Fibroblast of pulmonary artery (primary cell): ENCODE measurements around the gene ZNF782.
A peak's percentile ranks its signal among the peaks of the same experiment; 100 is the strongest.
"Not testable (repeated sequence)": the region's sequence is repeated elsewhere in the genome, so short reads cannot be mapped to it uniquely, and the experiment has no call there.

ENCODE experiments used
- DNase-seq: peaks from one replicate; pipeline ENCODE4 v3.0.0-alpha.2; 2010; ENCODE audit warnings: low read depth
- H3K4me3 ChIP-seq: replicated peaks from 2 replicates; pipeline ENCODE4 v1.5.1; 2011; ENCODE audit warnings: low read depth, mild to moderate bottlenecking, control low read depth, low read length, moderate library complexity
- TF ChIP-seq, protein P1 (sequence below): IDR thresholded peaks from 2 replicates; pipeline ENCODE4 v1.5.1; 2011; ENCODE audit warnings: mild to moderate bottlenecking, control low read depth, low read length, inconsistent platforms; ENCODE audit errors: missing control alignments

The ZNF782 gene

GRCh38 chr9:96853781-96854650 lies at the start of gene ZNF782:
Gene ZNF782 (minus strand): TSS chr9:96854514. CDS start chr9:96851961, 2,553 bp downstream.
- peak within 1 kb of the TSS; percentile 85 for H3K4me3 ChIP-seq
- peak; percentile 95 for DNase-seq
- TF ChIP-seq, protein P1, sequence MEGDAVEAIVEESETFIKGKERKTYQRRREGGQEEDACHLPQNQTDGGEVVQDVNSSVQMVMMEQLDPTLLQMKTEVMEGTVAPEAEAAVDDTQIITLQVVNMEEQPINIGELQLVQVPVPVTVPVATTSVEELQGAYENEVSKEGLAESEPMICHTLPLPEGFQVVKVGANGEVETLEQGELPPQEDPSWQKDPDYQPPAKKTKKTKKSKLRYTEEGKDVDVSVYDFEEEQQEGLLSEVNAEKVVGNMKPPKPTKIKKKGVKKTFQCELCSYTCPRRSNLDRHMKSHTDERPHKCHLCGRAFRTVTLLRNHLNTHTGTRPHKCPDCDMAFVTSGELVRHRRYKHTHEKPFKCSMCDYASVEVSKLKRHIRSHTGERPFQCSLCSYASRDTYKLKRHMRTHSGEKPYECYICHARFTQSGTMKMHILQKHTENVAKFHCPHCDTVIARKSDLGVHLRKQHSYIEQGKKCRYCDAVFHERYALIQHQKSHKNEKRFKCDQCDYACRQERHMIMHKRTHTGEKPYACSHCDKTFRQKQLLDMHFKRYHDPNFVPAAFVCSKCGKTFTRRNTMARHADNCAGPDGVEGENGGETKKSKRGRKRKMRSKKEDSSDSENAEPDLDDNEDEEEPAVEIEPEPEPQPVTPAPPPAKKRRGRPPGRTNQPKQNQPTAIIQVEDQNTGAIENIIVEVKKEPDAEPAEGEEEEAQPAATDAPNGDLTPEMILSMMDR = no peak

- not testable (repeated sequence) for H3K4me3 ChIP-seq, DNase-seq
These were observed 45.7 kb upstream of the ZNF782 start for GRCh38 chr9:96900010-96900409.

DNA sequence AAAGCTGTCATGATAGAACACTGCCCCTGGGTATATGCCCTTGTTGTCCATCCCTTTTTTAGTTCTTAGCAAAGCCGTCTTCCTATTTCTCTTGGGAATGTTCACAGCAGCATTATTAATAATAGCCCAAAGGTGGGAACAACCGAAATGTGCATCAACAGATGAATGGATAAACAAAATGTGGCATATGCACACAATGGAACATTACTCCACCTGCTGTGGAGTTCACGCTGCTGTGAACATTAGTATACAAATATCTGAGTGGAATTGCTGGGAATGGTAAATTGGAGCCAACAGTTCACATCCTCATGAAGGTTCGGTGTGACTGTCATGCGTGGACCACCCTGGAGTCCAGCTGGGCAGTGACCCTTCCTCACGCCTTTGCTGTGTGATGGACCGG lies 37.8 kb upstream of the ZNF782 start:
- no peak overlapping the region for H3K4me3 ChIP-seq
- TF ChIP-seq, protein P1 = no peak
- DNase-seq = no peak

GRCh38 chr9:96888591-96888990 lies 34.3 kb upstream of the ZNF782 start:
- H3K4me3 ChIP-seq = no peak overlapping the region
- TF ChIP-seq, protein P1 = no peak
- DNase-seq = no peak

- DNase-seq = no peak
- TF ChIP-seq, protein P1 = no peak
- H3K4me3 ChIP-seq = no peak overlapping the region
These were observed 31.1 kb upstream of the ZNF782 start for GRCh38 chr9:96885424-96885823.

GRCh38 chr9:96884443-96884842 lies 30.1 kb upstream of the ZNF782 start:
- TF ChIP-seq, protein P1 = no peak
- H3K4me3 ChIP-seq = no peak overlapping the region
- DNase-seq = peak; percentile 35

DNA sequence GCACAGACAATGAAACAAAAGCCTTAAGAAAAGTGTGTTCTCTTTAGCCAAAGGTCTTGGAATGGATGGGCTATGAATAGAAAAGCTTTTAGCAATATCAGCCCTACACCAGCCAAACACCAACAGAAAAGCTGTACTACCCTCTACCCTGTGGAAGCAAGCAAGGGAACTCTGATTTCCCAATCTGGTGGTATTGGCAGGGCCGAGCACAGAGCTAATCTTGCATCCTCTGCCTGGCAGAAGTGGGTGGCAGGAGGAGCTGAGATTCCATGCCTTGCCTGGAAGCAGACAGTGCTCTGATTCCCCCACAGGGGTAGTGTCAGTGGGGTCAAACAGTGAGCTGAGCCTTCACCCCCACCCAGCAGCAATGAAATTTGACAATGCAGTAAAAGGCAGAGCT lies 29.6 kb upstream of the ZNF782 start:
- DNase-seq = peak; percentile 22
- no peak overlapping the region for H3K4me3 ChIP-seq
- TF ChIP-seq, protein P1 = no peak
